GM23338 (cell line): ENCODE data around the gene GNAT2.

Experiments used
- CREB1 ChIP-seq: fragments of 250-450 bp; sonication (Bioruptor Pico); IDR thresholded peaks from 2 replicates; pipeline ENCODE4 v1.5.0; 2020; ENCODE audit warnings: low read depth, mild to moderate bottlenecking, moderate library complexity
- CTCF ChIP-seq, 2 experiments: fragments of 200-600 bp in 1 of 2; sonication (generic) in 1 of 2; conservative IDR thresholded peaks; 2 replicates each; pipeline versions ENCODE4 v1.5.1 to v1.6.1; 2016 to 2017; ENCODE audit warnings: antibody characterized with exemption in 2 of 2, low read depth in 2 of 2, mild to moderate bottlenecking in 2 of 2, moderate library complexity in 1 of 2
- EZH2 ChIP-seq: fragments of 200-600 bp; sonication (generic); IDR thresholded peaks from one replicate; pipeline ENCODE4 v1.8.0; 2017; ENCODE audit warnings: antibody characterized with exemption, mild to moderate bottlenecking, low read depth; ENCODE audit not compliant: unreplicated experiment
- EZH2phosphoT487 ChIP-seq: fragments of 200-600 bp; sonication (generic); IDR thresholded peaks from one replicate; pipeline ENCODE4 v1.8.1; 2018; ENCODE audit warnings: antibody characterized with exemption; ENCODE audit not compliant: unreplicated experiment
- JUNB ChIP-seq: IDR thresholded peaks from one replicate; pipeline ENCODE4 v1.6.1; 2016; ENCODE audit warnings: antibody characterized with exemption; ENCODE audit not compliant: unreplicated experiment
- POLR2AphosphoS5 ChIP-seq: IDR thresholded peaks from 2 replicates; pipeline ENCODE4 v1.6.1; 2016; ENCODE audit warnings: antibody characterized with exemption, low read depth
- REST ChIP-seq: IDR thresholded peaks from one replicate; pipeline ENCODE4 v1.6.1; 2018; ENCODE audit warnings: antibody characterized with exemption; ENCODE audit not compliant: unreplicated experiment

DNA sequence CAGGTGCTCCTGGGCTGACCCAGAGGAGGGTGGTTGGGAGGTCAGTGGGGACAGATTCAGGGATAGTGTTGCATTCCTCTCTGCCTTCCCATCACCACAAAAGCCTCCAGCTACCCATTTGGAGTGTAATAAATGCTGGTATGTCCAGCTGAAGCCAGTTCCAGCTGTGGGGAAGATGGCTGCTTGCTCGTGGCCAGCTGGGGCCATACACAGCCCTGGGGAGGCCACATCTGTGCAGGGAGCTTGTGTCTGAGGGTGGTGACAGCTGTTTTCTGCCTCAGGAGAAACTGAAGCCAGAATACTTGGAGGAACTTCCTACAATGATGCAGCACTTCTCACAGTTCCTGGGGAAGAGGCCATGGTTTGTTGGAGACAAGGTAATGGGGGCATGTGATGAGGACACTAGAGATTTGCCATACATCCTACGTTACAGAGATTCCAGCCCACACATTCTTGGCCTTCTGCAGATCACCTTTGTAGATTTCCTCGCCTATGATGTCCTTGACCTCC is 39.2 kb upstream of the GNAT2 start:
- TF ChIP-seq REST (no peak), CTCF (conservative IDR thresholded peaks at IDR 0.05; ENCODE audit: low read depth in 2 of 2) (no peak), EZH2 (no peak), EZH2phosphoT487 (no peak), JUNB (no peak), POLR2AphosphoS5 (no peak), CREB1 (CRISPR knock-in tag) (no peak)
